IMR-90 (cell line): ENCODE measurements around the gene PRR20E. TPM values are rescaled to one million over a fixed set of nuclear protein-coding genes. Genes with fewer than 3 reads are reported as not detected.
"Not testable (repeated sequence)": the region's sequence is repeated elsewhere in the genome, so short reads cannot be mapped to it uniquely, and the experiment has no call there.

Source experiments
- ATAC-seq: fragments of 200-7000 bp; cut with Tn5 transposase; 2 replicates; pipeline ENCODE4 v1.9.1; 2020; ENCODE audit warnings: low read depth, mild to moderate bottlenecking, moderate library complexity
- BruUV-seq: library from RNA; stranded (reverse); fragments of 400-500 nt; replicated peaks from 2 replicates; lab custom pipeline; 2021; lab: Mats Ljungman, UMichigan
- CTCF ChIA-PET: fragments of 300-600 bp; formaldehyde crosslinking; extraction: SDS; loops from one replicate; lab custom pipeline; 2021; ENCODE audit warnings: antibody characterized with exemption; lab: Yijun Ruan, JAX
- POLR2A ChIA-PET: fragments of 300-600 bp; sonication (Branson Sonifier 250); formaldehyde crosslinking; loops from one replicate; lab custom pipeline; 2022; ENCODE audit warnings: antibody characterized with exemption; ENCODE audit not compliant: unreplicated experiment; lab: Charles Lee
- DNase-seq: peaks from one replicate; pipeline ENCODE4 v3.0.0; 2013
- H2AFZ ChIP-seq: replicated peaks from 2 replicates; pipeline ENCODE3; 2013; ENCODE audit warnings: low read length, mild to moderate bottlenecking; ENCODE audit not compliant: poor library complexity
- H2AK5ac ChIP-seq: 2 replicates; pipeline ENCODE4 v1.6.1; 2013; ENCODE audit warnings: low read depth, low read length, inconsistent platforms
- H2AK9ac ChIP-seq: replicated peaks from 2 replicates; pipeline ENCODE3; 2013; ENCODE audit warnings: mild to moderate bottlenecking, low read depth, low read length, moderate library complexity; ENCODE audit not compliant: poor library complexity
- H2BK120ac ChIP-seq: 2 replicates; pipeline ENCODE4 v1.6.1; 2013; ENCODE audit warnings: low read depth, low read length, inconsistent platforms
- H2BK15ac ChIP-seq: 3 replicates; pipeline ENCODE4 v1.6.1; 2013; ENCODE audit warnings: low read depth, low read length, inconsistent platforms
- H2BK20ac ChIP-seq: 2 replicates; pipeline ENCODE4 v1.6.1; 2013; ENCODE audit warnings: low read depth, mild to moderate bottlenecking, inconsistent platforms, low read length, moderate library complexity
- H2BK5ac ChIP-seq: 2 replicates; pipeline ENCODE4 v1.6.1; 2013; ENCODE audit warnings: mild to moderate bottlenecking, low read depth, low read length, inconsistent platforms; ENCODE audit not compliant: poor library complexity, severe bottlenecking
- H3K14ac ChIP-seq: replicated peaks from 2 replicates; pipeline ENCODE4 v1.6.1; 2013; ENCODE audit warnings: low read depth, low read length, inconsistent platforms
- H3K18ac ChIP-seq: 2 replicates; pipeline ENCODE4 v1.6.1; 2013; ENCODE audit warnings: low read depth, low read length, control low read depth
- H3K23ac ChIP-seq: 2 replicates; pipeline ENCODE4 v1.6.1; 2013; ENCODE audit warnings: low read depth, low read length, inconsistent platforms
- H3K27ac ChIP-seq: 2 replicates; pipeline ENCODE4 v1.5.1; 2013; ENCODE audit warnings: mild to moderate bottlenecking, control low read depth, low read length; ENCODE audit not compliant: insufficient read depth
- H3K27me3 ChIP-seq: 2 replicates; pipeline ENCODE4 v1.6.1; 2013; ENCODE audit warnings: low read length; ENCODE audit not compliant: control insufficient read depth, insufficient read depth
- H3K36me3 ChIP-seq: 2 replicates; pipeline ENCODE4 v1.6.1; 2013; ENCODE audit warnings: low read length, mixed read lengths; ENCODE audit not compliant: control insufficient read depth, insufficient read depth
- H3K4ac ChIP-seq: 2 replicates; pipeline ENCODE4 v1.6.1; 2013; ENCODE audit warnings: low read depth, low read length, inconsistent platforms
- H3K4me1 ChIP-seq: 2 replicates; pipeline ENCODE4 v1.6.1; 2013; ENCODE audit warnings: low read length, mixed read lengths; ENCODE audit not compliant: control insufficient read depth, insufficient read depth
- H3K4me2 ChIP-seq: 2 replicates; pipeline ENCODE4 v1.6.1; 2013; ENCODE audit warnings: low read depth, mild to moderate bottlenecking, control low read depth, low read length, moderate library complexity
- H3K4me3 ChIP-seq: 2 replicates; pipeline ENCODE4 v1.5.1; 2013; ENCODE audit warnings: low read depth, mild to moderate bottlenecking, control low read depth, low read length, moderate library complexity; ENCODE audit not compliant: insufficient read depth
- H3K56ac ChIP-seq: 2 replicates; pipeline ENCODE4 v1.6.1; 2013; ENCODE audit warnings: low read length, inconsistent platforms; ENCODE audit not compliant: insufficient read depth; ENCODE audit errors: extremely low read depth
- H3K79me1 ChIP-seq, 2 experiments: 2 replicates each; pipeline ENCODE4 v1.6.1; 2013; ENCODE audit warnings: low read length in 2 of 2, inconsistent platforms in 1 of 2, low read depth in 1 of 2
- H3K9ac ChIP-seq: 2 replicates; pipeline ENCODE4 v1.6.1; 2013; ENCODE audit warnings: low read depth, low read length, control low read depth
- H3K9me1 ChIP-seq: 2 replicates; pipeline ENCODE4 v1.6.1; 2013; ENCODE audit warnings: low read length, inconsistent platforms; ENCODE audit not compliant: insufficient read depth
- H3K9me3 ChIP-seq: 2 replicates; pipeline ENCODE4 v1.6.1; 2013; ENCODE audit warnings: low read length; ENCODE audit not compliant: control insufficient read depth, insufficient read depth
- H4K20me1 ChIP-seq: 2 replicates; pipeline ENCODE4 v1.6.1; 2013; ENCODE audit warnings: low read length, inconsistent platforms; ENCODE audit not compliant: insufficient read depth
- H4K5ac ChIP-seq: 2 replicates; pipeline ENCODE4 v1.6.1; 2013; ENCODE audit warnings: mild to moderate bottlenecking, low read depth, low read length, control low read depth
- H4K8ac ChIP-seq, 2 experiments: 2 replicates each; pipeline ENCODE4 v1.6.1; 2013; ENCODE audit warnings: low read depth in 2 of 2, low read length in 2 of 2, control low read depth in 1 of 2, inconsistent platforms in 1 of 2
- H4K91ac ChIP-seq: 2 replicates; pipeline ENCODE4 v1.6.1; 2013; ENCODE audit warnings: low read depth, low read length, inconsistent platforms; ENCODE audit not compliant: insufficient read depth
- CEBPB ChIP-seq: IDR thresholded peaks from 2 replicates; pipeline ENCODE4 v1.6.1; 2012; ENCODE audit warnings: low read depth, low read length, improper control_type of control experiment
- FOS ChIP-seq: fragments of 150-350 bp; IDR thresholded peaks from 2 replicates; pipeline ENCODE4 v1.6.1; 2016; ENCODE audit warnings: low read depth, low read length
- MAFK ChIP-seq: IDR thresholded peaks from 2 replicates; pipeline ENCODE4 v1.6.1; 2012; ENCODE audit warnings: low read depth, low read length, improper control_type of control experiment
- RCOR1 ChIP-seq: IDR thresholded peaks from 2 replicates; pipeline ENCODE4 v1.6.1; 2012; ENCODE audit warnings: mild to moderate bottlenecking, low read length, improper control_type of control experiment; ENCODE audit not compliant: insufficient replicate concordance
- WGBS, 2 experiments: methylation state at CpG; one replicate each; pipeline versions ENCODE4 v1.1.5 to v1.1.7; 2013; ENCODE audit warnings: missing lambda C conversion rate in 2 of 2; ENCODE audit not compliant: insufficient read length in 1 of 2; ENCODE audit errors: extremely low coverage in 2 of 2; 5-methylcytosine and 5-hydroxymethylcytosine counted together
- dilution Hi-C: fragments of 300-500 bp; cut with HindIII; formaldehyde crosslinking; loops from one replicate; pipeline ENCODE4 v1.14.3; 2018; ENCODE audit warnings: low sequenced_read_pairs; ENCODE audit not compliant: unreplicated experiment
- in situ Hi-C: fragments of 300-500 bp; cut with MboI; formaldehyde crosslinking; loops from 3 replicates; pipeline ENCODE4 v1.14.3; 2019; ENCODE audit warnings: low sequenced_read_pairs, inconsistent platforms, mixed read lengths
- intact Hi-C: fragments of 100-400 bp; cut with micrococcal nuclease; formaldehyde crosslinking; loops from 2 replicates; pipeline ENCODE4 v1.10.0; 2022
- polyA plus RNA-seq, 3 experiments: library from polyadenylated mRNA; depleted of rRNA; stranded (reverse); fragments of >200 nt; gene quantifications; 2 replicates each; pipeline ENCODE4 v1.2.3, GENCODE V29; 2012; ENCODE audit warnings: low replicate concordance in 1 of 3
- total RNA-seq: library from RNA; depleted of rRNA; stranded (reverse); fragments of >200 nt; gene quantifications from 2 replicates; pipeline ENCODE4 v1.2.3, GENCODE V29; 2012

Gene PRR20E
- total and polyA plus RNA-seq, 2 of the 4 experiments (the other 2 are of a cell fraction): not detected

DNA sequence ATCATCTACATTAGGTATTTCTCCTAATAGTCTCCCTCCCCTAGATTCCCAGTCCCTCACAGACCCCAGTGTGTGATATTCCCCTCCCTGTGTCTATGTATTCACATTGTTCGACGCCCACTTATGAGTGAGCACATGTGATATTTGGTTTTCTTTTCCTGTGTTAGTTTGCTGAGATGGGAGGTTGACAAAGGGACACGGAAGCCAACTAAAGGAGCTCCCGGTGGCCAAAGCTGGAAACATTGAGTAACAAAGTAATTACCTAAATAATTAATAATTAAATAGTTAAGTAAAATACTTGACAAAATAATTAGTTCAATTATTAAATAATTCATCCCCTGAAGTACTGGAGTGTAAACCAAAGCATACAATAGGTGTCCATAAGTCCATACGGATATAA lies 28.0 kb upstream of the PRR20E start:
- WGBS, 2 experiments: no CpG with 5 or more reads among the region's 5 CpGs
- intact Hi-C loops: no loop called here

DNA sequence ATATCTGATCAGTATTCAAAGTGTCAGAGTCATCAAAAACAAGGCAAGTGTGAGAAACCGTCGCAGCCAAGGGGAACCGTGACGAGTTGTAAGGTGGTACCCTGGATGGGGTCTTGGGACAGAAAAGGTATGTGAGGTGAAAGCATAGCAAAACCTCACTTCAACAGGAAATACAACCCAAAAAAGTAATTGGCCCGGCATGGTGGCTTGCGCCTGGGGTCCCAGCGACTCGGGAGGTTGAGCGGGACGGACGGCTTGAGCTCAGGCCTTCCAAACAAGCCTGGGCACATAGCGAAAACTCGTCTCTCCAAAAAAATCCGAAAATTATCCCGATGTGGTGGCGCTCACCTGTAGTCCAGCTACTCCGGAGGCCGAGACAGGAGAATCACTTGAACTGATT lies 27.2 kb upstream of the PRR20E start:
- H2AK5ac ChIP-seq, H3K4me2 ChIP-seq, H3K23ac ChIP-seq, H2BK20ac ChIP-seq, in situ Hi-C loops, H4K91ac ChIP-seq, H2AK9ac ChIP-seq, H2BK15ac ChIP-seq, H3K14ac ChIP-seq, H3K18ac ChIP-seq, H2AFZ ChIP-seq, H4K8ac ChIP-seq, H3K4me3 ChIP-seq, H3K56ac ChIP-seq, H3K9ac ChIP-seq, POLR2A ChIA-PET, H3K27ac ChIP-seq, H3K9me3 ChIP-seq, H4K20me1 ChIP-seq, H3K27me3 ChIP-seq, H4K5ac ChIP-seq, DNase-seq, H3K9me1 ChIP-seq, intact Hi-C loops, H3K79me1 ChIP-seq, H2BK5ac ChIP-seq, BruUV-seq, CTCF ChIA-PET, dilution Hi-C loops, H3K4ac ChIP-seq, H2BK120ac ChIP-seq, ATAC-seq, H3K36me3 ChIP-seq, H3K4me1 ChIP-seq: not testable (repeated sequence)
- no CpG with 5 or more reads among the region's 18 CpGs for WGBS, 2 experiments

More for the DNA sequence above, 28.0 kb upstream of the PRR20E start:
- 0 out of 2 replicates have a peak, but pooled peaks cover 2% of the 10 kb centered on the region for H3K9me3 ChIP-seq
- BruUV-seq: no TSS peak
- TF ChIP-seq RCOR1 (no peak), MAFK (no peak), CEBPB (no peak), FOS (no peak)
- no peak overlapping the region for H2AK9ac ChIP-seq
- ATAC-seq (no peak), DNase-seq (no peak)
- no peaks in the 10 kb centered on the region for H3K79me1 ChIP-seq
- H4K91ac ChIP-seq: no peak overlapping the region
- H4K8ac ChIP-seq: no peak overlapping the region
- H2BK5ac ChIP-seq: no peak overlapping the region
- no peak overlapping the region for H2BK20ac ChIP-seq
- no peak overlapping the region for H2BK15ac ChIP-seq
- no peak overlapping the region for H2AK5ac ChIP-seq
- no peak overlapping the region for H3K56ac ChIP-seq
- H3K36me3 ChIP-seq: no peaks in the 10 kb centered on the region
- no peaks in the 10 kb centered on the region for H4K20me1 ChIP-seq
- dilution Hi-C loops: no loop called here
- ChIA-PET CTCF (no interaction called here), POLR2A (no interaction called here)
- no peak overlapping the region for H3K14ac ChIP-seq
- no peaks in the 10 kb centered on the region for H3K9me1 ChIP-seq
- no peak overlapping the region for H4K5ac ChIP-seq
- no peak overlapping the region for H3K9ac ChIP-seq
- no peak overlapping the region for H2AFZ ChIP-seq
- no peaks in the 10 kb centered on the region for H3K4me1 ChIP-seq
- in situ Hi-C loops: no loop called here
- no peak overlapping the region for H3K4me3 ChIP-seq
- H2BK120ac ChIP-seq: no peak overlapping the region
- no peak overlapping the region for H3K4ac ChIP-seq
- no peak overlapping the region for H3K18ac ChIP-seq
- H3K4me2 ChIP-seq: no peak overlapping the region
- no peak overlapping the region for H3K23ac ChIP-seq
- H3K27me3 ChIP-seq: no peaks in the 10 kb centered on the region
- no peak overlapping the region for H3K27ac ChIP-seq
